Thyroid gland (tissue), 4 donors: ENCODE measurements around the gene KIAA1549. TPM values are rescaled to one million over a fixed set of nuclear protein-coding genes. Genes with fewer than 3 reads are reported as not detected.

Experiments
- DNase-seq, 2 donors: peaks; one replicate each; pipeline ENCODE4 v3.0.0-alpha.2; 2019
- H3K27ac ChIP-seq, 3 donors: fragments of 200-600 bp; sonication (generic); 1 replicate in 2 of 3; 2 replicates in 1 of 3; pipeline ENCODE4 v1.5.1; 2016 to 2019; ENCODE audit warnings: mild to moderate bottlenecking in 1 of 3, moderate library complexity in 1 of 3
- H3K27me3 ChIP-seq: fragments of 200-600 bp; sonication (generic); one replicate; pipeline ENCODE4 v1.5.1; 2019
- H3K36me3 ChIP-seq, 2 donors: fragments of 200-600 bp; sonication (generic); one replicate each; pipeline ENCODE4 v1.5.1; 2016 to 2019
- H3K4me1 ChIP-seq, 2 donors: fragments of 200-600 bp; sonication (generic); one replicate each; pipeline ENCODE4 v1.5.1; 2017 to 2019
- H3K4me3 ChIP-seq, 3 donors: fragments of 200-600 bp; sonication (generic); replicated peaks in 1 of 3; 1 replicate in 2 of 3; 2 replicates in 1 of 3; pipeline ENCODE4 v1.5.1; 2016; ENCODE audit warnings: mild to moderate bottlenecking in 1 of 3
- H3K9me3 ChIP-seq: fragments of 200-600 bp; sonication (generic); one replicate; pipeline ENCODE4 v1.5.1; 2017
- POLR2A ChIP-seq, 2 donors: fragments of 450-650 bp; IDR thresholded peaks; one replicate each; pipeline ENCODE4 v1.6.1; 2017; ENCODE audit warnings: antibody characterized with exemption in 2 of 2, mild to moderate bottlenecking in 2 of 2, moderate library complexity in 1 of 2
- whole genome bisulfite sequencing, 2 donors: methylation state at CpG; one replicate each; pipeline ENCODE4 v1.1.5; 2017; 5-methylcytosine and 5-hydroxymethylcytosine counted together
- intact Hi-C: fragments of 100-400 bp; cut with DNase I; formaldehyde crosslinking; loops from one replicate; pipeline ENCODE4 v1.15.1; 2023
- total RNA-seq, 4 donors: library from RNA; depleted of rRNA; stranded (reverse); fragments of >200 nt; gene quantifications; one replicate each; pipeline ENCODE4 v1.2.3, GENCODE V29; 2016
- TF ChIP-seq, protein P1 (sequence below), 6 experiments: fragments of 200-600 bp in 3 of 6; fragments of 450-650 bp in 3 of 6; sonication (generic) in 3 of 6; IDR thresholded peaks; one replicate each; pipeline ENCODE4 v1.5.1; 2016 to 2019; ENCODE audit warnings: antibody characterized with exemption in 6 of 6, mild to moderate bottlenecking in 2 of 6, inconsistent platforms in 1 of 6, moderate library complexity in 1 of 6

KIAA1549 gene
- total RNA-seq, 4 donors from 2014 or later: 1.2 to 3.9 (median 2.6) TPM

DNA sequence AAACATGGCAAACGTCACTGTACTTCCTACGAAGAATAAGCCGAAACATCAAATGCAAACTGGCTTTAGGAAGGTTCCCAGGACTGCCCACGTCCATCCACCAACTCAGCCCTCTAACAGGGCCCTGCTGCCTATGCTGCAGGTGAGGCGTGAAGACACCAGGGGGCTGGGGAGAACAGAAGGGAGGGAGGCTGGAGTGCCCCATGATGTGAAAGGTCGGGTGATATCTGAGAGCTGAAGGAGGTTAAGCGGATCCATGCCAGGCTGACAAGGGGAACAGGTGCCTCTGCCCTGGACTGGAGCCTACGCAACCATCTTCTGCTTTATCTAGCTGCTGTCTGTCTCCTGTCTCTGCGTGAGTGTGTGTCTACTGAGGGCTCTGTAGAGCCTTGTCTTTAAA, 143.0 kb downstream of the KIAA1549 start:
- DNase-seq: peak in 1 of 2 donors; percentile 3
- 54 to 61% methylated on average over 9 of the region's 9 CpGs for WGBS, 2 donors
- Histone ChIP-seq H3K4me3 (no peak overlapping the region), H3K27ac (no peak overlapping the region), H3K36me3 (no peaks in the 10 kb centered on the region), H3K4me1 (no peaks in the 10 kb centered on the region), H3K27me3 (no peaks in the 10 kb centered on the region), H3K9me3 (no peaks in the 10 kb centered on the region)
- TF ChIP-seq POLR2A (IDR thresholded peaks at IDR 0.05): no peak
- TF ChIP-seq, protein P1, sequence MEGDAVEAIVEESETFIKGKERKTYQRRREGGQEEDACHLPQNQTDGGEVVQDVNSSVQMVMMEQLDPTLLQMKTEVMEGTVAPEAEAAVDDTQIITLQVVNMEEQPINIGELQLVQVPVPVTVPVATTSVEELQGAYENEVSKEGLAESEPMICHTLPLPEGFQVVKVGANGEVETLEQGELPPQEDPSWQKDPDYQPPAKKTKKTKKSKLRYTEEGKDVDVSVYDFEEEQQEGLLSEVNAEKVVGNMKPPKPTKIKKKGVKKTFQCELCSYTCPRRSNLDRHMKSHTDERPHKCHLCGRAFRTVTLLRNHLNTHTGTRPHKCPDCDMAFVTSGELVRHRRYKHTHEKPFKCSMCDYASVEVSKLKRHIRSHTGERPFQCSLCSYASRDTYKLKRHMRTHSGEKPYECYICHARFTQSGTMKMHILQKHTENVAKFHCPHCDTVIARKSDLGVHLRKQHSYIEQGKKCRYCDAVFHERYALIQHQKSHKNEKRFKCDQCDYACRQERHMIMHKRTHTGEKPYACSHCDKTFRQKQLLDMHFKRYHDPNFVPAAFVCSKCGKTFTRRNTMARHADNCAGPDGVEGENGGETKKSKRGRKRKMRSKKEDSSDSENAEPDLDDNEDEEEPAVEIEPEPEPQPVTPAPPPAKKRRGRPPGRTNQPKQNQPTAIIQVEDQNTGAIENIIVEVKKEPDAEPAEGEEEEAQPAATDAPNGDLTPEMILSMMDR (IDR thresholded peaks at IDR 0.05): no peak
- intact Hi-C loops: no loop called here

DNA sequence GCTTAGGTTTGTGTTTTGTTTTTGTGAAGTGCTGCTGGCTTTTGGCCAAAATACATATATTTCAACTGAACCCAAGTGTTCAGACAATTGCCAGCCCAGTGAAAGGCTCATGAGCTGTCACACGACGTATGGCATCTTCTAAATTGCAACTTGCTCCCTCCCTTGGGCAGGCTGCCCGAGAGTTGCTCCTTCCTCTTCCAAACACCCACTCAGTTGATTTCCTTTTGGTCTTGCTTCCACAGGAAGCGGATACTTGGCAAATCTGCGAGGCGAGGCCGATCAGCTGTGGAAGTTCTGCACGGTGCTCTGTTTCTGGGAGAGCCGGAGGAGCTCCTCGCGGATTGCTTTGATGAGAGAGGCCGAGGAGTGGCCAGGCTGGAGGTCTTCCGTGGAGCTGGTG, 143.6 kb downstream of the KIAA1549 start:
- H3K27me3 ChIP-seq: no peaks in the 10 kb centered on the region
- H3K9me3 ChIP-seq: no peaks in the 10 kb centered on the region
- intact Hi-C loops: no loop called here
- H3K4me3 ChIP-seq: no peak overlapping the region
- no peak overlapping the region for H3K27ac ChIP-seq
- no peaks in the 10 kb centered on the region for H3K4me1 ChIP-seq
- WGBS, 2 donors: 24 to 43% methylated on average over 13 of the region's 13 CpGs
- no peak for TF ChIP-seq POLR2A (IDR thresholded peaks at IDR 0.05)
- TF ChIP-seq, protein P1 (IDR thresholded peaks at IDR 0.05): no peak
- DNase-seq: peak; percentile 34 to 37
- no peaks in the 10 kb centered on the region for H3K36me3 ChIP-seq

DNA sequence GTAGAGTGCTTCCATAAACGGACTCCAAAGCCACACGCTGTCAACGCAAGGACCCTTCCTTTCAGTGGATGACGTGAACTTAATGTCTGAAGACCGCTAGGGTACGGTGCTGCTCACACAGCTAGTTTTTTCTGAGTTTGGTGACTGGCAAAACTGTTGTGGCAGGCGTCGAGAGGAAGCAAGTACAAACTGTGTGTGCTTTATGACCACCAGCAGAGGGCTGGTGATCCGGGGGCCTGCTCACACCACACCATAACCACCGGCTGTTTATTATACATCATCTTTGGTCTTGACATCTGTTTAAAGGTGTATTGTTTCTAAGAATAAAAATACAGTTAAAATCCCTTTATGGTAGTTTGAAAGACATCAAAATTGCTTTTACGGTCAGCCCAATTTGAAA, 146.1 kb downstream of the KIAA1549 start:
- Histone ChIP-seq H3K27ac (no peak overlapping the region), H3K4me3 (no peak overlapping the region), H3K4me1 (no peaks in the 10 kb centered on the region), H3K9me3 (no peaks in the 10 kb centered on the region), H3K36me3 (no peaks in the 10 kb centered on the region), H3K27me3 (no peaks in the 10 kb centered on the region)
- no peak for DNase-seq
- TF ChIP-seq, protein P1 (IDR thresholded peaks at IDR 0.05): no peak
- TF ChIP-seq POLR2A (IDR thresholded peaks at IDR 0.05): no peak
- intact Hi-C loops: no loop called here
- 92 to 94% methylated on average over 11 of the region's 11 CpGs for WGBS, 2 donors

DNA sequence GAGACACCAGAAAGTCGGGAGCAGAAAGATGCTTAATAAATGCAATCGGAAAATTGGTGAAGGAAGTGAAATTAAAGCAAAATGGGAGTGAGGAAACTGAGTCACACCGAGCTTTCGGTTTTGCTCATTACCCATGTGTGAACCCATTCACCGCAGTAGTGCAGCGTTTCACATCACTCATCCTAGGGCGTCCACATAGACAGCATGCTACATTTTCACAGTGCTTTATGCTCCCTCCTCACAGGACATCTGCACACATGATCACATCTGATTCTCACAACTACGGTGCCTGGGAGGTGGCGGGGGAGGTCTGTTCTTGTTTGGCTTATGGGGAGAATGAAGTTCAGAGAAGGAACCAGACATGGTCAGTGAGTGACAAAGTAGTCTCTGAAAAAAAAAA, 146.6 kb downstream of the KIAA1549 start:
- 94 to 97% methylated on average over 9 of the region's 9 CpGs for WGBS, 2 donors

DNA sequence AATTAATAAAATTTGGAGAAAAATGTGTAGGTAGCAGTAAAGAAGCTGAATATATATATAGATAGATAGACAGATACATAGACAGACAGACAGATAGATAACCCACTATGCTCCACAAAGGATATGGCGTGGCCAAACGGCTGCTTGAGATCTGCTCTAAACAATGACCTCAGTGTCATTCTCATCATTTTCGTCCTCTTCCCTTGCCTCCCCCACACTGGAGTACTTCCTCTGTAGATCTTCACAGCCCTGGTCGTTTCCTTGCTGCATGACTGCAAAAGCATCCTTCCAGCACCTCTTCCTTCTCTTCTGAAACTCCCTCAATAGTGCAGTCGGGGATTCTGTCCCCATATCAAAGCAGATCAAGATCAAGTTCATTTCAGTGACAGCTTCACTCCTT, 147.6 kb downstream of the KIAA1549 start:
- intact Hi-C loops: no loop called here
- Histone ChIP-seq H3K9me3 (no peaks in the 10 kb centered on the region), H3K4me3 (no peak overlapping the region), H3K36me3 (no peaks in the 10 kb centered on the region), H3K27me3 (no peaks in the 10 kb centered on the region), H3K27ac (no peak overlapping the region), H3K4me1 (no peaks in the 10 kb centered on the region)
- no peak for TF ChIP-seq POLR2A (IDR thresholded peaks at IDR 0.05)
- TF ChIP-seq, protein P1 (IDR thresholded peaks at IDR 0.05): no peak
- 72 to 75% methylated on average over 5 of the region's 5 CpGs for WGBS, 2 donors
- no peak for DNase-seq

More for the DNA sequence above, 146.6 kb downstream of the KIAA1549 start:
- DNase-seq: no peak
- TF ChIP-seq POLR2A (IDR thresholded peaks at IDR 0.05): no peak
- TF ChIP-seq, protein P1 (IDR thresholded peaks at IDR 0.05): no peak
- no peak overlapping the region for H3K27ac ChIP-seq
- no peaks in the 10 kb centered on the region for H3K36me3 ChIP-seq
- H3K4me3 ChIP-seq: no peak overlapping the region
- H3K4me1 ChIP-seq: no peaks in the 10 kb centered on the region
- H3K27me3 ChIP-seq: no peaks in the 10 kb centered on the region
- intact Hi-C loops: no loop called here
- H3K9me3 ChIP-seq: no peaks in the 10 kb centered on the region
